HG02852 (cell line): ENCODE results near the gene CCDC33.

Experiments
- ATAC-seq: cut with Tn5 transposase; IDR thresholded peaks from one replicate; pipeline ENCODE4 v1.9.1; 2021; ENCODE audit warnings: mild to moderate bottlenecking, moderate library complexity; ENCODE audit not compliant: unreplicated experiment

Gene CCDC33

DNA sequence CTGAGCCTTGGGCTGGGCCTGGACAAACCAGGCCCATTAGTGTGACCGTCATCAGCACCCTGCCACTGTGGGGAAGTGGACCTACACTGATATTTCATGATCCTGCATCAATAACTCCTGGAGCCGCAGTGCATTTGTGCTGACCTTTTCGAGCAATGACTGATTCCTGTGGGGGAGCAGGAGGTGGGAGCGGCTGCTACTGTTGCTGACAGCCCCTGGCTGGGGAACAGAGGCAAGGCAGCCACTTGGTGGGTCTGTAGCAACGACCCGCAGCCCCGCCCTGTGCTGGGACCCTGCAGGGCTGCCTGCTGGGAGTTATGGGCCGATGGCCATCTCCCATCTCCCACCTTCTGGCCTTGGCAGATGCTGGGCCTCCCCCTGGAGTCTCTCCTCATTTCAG, 42.1 kb downstream of the CCDC33 start:
- ATAC-seq = no peak

DNA sequence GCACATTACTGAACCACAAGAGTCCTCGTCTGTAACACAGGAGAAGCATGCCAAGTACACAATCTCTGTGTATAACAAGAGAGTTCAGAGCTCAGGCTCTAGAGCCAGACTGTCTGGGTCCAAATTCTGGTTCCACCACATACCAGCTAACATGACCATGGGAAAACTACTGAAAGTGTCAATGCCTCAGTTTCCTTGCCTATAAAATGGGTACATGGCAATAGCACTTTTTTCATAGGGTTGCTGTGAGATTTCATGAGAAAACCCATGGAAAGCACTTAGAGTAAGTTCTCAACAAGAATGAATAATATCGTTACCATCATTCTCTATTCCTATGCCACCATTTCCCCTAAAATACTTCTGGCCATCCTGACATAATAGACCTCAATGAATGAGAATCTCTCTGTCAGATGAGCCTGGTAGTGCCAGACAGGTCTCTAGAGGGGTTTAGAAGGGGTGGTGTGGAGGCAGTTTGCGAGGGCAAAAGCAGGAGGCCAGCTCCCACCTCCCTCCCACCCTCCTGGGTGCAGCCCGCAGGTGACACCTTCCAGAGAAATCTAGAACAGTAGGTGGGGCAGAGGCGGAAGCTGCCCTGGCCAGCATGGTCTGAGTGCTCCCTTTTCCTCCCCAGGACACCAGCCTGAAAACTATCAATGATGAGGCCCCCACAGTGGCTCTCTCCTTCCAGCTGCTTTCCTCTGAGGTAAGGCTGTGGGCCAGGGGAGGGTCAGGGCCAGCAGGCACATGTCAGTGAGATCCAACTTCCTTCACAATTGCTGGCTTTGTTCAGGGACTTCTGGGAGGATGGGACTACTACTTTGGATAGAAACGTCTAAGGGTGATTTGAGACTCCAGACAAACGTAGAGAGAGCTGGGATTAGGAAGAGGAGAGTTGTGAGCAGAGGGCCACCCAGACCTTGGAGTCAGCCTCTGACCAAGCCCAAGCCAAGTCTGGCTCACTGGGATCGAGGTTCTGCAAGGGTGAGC, 45.3 kb downstream of the CCDC33 start:
- ATAC-seq = no peak

DNA sequence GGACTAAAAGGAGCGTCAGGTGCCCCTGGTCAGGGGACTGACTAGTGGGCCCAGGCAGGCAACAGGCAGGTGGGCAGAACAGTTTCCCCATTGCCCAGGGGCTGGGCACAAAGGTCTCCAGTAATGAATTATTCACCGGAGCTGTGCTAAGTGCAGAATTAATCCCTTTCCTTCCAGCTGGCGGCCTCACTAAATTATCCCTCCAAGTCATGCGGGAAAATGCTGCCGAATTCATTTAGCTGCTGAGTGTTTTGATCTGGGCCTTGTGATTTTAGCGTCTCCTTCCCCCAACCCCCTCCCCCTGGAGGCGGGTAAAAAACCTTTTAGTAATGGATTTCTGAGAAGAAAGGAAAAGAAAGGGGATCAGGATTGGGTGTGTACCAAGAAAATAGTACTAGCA, 47.2 kb downstream of the CCDC33 start:
- no peak for ATAC-seq

DNA sequence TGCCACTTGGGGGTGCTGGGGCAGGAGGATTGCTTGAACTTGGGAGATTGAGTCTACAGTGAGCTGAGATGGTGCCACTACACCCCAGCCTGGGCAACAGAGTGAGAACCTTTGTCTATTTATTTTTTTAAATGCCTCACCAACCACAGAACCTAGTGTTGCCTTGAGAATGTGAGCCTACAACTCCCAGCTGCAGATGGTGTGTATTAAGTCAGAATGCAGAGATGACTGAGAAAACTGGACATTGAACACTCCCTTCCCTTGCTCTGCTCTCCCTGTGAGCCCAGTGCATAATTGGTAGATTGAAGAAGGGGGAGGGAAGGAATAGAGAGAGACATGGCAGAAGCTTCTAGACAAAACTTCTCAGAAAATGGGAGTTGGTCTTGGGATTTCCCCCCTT, 53.5 kb downstream of the CCDC33 start:
- no peak for ATAC-seq

DNA sequence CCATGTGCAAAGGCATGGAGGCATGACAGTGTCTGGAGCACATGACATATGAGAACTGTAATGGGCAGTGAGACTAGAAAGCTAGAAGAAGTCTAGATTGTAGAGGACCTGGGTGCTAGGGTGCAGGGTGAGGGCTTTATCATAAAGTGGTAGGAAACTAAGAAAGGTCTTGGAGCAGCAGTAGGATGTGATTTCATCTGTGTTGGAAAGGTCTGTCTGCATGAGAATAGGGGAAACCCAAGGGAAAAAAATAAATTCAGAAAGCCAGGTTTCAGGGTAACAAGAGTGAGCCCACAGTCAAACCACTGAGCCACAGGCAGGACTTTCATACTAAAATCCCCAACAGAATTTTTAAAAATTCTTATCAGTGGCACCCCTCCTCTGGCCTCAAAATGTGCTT, 54.5 kb downstream of the CCDC33 start:
- no peak for ATAC-seq

DNA sequence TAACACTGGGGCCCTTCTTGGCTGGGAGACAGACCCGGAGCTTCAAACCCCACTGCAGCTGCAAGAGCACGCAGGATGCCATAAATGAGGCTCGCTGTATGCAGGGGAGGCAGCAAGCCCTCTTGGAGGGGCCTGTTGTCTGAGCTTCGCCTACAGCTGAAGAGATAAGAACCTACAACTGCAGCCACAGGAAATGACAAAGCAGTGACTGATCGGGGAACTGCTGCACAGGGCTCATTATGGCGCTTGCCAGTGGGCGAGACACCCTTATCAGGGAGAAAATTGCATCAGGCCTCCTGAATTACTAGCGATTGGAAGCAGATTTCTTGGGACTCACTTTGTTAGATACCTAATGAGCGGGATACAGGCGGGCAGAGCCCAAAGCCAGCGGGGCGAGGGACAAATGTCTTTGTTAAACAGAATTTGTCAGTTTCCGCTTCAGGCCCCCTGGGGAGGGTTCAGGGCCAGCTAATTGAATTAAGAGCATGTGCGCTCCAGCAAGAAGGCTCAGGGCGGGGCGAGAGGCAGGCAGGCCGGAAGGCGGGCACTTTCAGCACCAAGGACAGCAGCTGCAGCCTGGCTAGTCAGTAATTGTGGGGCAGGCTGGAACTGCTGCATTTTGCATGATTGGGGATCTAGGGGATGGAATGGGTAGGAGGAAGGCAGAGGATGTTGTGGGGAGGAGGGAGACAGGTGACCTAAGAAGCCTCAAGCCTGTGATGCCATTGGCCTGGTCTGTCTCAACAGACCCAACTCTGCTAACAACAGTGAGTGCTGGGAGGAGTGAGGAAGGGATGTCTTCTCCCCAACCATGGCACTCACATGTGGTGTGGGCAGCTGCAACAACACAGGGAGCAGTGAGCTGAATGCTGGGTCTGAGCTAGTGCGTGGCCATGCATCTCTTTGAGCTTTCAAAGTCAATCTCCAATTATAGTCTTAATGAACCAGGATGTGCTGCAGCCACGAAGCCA, 55.3 kb downstream of the CCDC33 start:
- no peak for ATAC-seq

DNA sequence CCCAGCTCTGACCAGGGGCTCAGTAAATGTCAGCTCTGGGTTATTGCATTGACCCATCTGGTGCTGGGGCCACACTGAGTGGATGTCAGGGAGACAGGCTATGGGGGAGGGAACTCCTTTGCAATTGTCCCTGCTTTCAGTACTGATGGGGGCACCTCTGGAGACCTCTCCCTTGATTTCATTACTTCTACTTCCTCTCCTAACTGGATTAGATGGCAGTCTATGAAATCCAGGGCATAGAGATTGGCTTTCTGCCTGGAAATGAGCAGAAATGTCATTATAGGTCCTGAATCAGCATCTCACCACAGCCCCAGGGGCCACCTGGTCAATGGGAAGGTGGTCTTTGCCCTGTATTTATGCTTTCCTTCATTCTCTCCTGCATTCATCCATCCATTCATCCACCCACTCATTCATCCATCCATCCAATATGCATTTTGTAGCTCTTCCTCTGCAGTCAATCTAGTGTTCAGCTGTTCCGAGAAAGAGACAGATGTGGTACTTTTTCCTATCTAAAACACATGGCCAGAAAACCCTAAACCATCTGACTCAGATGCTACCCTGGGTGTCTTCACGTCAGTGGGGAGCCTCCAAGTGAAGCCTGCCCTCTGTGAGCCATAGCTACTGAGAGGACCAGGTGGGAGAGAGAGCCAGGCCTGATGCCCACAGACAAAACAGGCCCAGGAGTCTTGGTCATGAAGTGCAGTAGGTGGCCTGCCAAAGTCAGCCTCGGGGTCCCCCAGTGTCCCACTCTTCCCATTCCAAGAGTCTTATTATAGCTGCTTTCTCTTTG, 57.1 kb downstream of the CCDC33 start:
- ATAC-seq = no peak

DNA sequence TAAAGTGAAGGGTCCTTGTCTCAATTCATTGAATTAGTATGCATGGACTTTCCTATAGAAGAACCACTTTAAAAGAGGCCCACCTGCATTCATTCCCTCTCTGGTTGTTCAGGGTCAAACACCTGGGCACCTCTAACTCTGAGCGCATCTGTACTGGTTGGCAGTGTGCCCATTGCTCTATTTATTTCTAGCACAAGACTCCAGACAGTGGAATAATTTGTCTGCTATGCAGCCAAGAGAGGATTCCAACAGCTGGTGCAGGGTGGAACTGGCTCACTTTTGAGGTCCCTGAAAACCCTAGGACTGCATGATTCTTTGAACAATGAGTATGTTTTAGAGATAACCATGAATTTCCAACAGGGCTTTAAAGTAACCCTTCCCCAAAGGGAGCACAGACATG, 57.9 kb downstream of the CCDC33 start:
- ATAC-seq = no peak

DNA sequence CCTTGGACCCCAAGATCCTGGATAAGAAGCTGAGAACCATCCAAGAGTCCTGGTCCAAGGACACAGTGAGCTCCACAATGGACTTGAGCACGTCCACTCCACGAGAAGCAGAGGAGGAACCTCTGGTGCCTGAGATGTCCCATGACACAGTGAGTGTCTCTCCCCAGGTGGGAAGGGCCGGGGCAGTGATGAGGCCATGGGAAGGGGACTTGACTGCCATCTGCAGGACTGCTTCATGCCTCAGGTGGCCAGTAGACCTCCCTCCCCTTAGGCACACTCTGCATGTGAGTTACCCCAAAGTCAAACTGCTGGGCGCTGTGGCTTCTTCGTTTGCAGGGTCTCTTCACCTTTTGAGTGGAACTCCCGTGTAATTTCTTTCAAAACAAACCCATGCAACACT, 59.7 kb downstream of the CCDC33 start:
- ATAC-seq = no peak

DNA sequence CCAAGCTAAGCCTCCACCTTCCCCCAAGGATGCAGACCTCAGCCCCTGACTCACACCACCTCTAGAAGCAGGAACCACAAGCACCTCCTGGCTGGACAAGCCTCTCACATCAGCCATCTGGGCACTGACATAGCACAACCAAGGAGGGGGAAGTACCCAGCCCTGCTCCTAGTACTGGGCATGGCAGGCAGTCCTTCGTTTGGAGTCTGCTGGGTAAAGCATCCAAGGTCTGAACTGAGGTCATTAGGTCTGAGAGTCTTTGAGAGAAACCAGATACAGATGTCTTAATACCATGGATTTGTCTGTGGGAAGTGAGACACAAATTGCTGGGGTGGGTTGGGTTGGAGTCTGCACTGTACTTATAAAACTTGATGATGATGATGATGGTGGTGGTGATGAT, 61.8 kb downstream of the CCDC33 start:
- ATAC-seq = no peak

DNA sequence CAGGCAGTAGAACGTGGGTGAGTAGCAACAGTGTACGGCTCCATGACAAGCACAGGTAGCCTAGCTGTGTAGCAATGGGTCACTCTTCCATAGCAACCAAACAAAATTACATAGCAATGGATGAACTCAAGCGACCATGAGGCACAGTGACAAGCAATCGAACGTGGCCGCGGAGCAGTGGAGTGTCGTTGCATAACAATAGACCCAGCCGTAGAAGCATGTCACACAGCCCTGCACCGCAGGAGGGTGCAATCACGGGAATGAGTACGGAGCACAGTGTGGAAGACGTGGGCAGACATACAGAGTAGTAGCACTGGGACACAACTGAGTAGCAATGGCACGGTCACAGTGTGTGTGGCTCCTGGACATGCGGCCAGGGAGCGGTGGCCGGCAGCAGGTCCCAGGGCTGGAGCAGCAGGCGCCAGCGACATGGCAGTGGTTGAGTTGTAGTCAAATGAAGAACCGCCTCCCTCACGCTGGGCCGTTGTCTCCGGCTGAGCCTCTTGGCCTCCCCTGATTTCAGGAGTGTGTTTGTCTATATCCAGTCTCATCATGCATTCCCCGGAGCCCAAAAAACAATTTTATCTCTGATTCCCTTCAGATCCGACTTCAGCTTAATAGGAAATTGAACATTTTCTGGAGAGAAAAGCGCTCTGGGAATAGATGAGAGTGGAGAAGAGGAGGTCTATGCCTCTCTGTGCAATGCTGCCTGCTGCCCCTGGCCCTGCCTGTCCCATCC, 64.1 kb downstream of the CCDC33 start:
- ATAC-seq = no peak

DNA sequence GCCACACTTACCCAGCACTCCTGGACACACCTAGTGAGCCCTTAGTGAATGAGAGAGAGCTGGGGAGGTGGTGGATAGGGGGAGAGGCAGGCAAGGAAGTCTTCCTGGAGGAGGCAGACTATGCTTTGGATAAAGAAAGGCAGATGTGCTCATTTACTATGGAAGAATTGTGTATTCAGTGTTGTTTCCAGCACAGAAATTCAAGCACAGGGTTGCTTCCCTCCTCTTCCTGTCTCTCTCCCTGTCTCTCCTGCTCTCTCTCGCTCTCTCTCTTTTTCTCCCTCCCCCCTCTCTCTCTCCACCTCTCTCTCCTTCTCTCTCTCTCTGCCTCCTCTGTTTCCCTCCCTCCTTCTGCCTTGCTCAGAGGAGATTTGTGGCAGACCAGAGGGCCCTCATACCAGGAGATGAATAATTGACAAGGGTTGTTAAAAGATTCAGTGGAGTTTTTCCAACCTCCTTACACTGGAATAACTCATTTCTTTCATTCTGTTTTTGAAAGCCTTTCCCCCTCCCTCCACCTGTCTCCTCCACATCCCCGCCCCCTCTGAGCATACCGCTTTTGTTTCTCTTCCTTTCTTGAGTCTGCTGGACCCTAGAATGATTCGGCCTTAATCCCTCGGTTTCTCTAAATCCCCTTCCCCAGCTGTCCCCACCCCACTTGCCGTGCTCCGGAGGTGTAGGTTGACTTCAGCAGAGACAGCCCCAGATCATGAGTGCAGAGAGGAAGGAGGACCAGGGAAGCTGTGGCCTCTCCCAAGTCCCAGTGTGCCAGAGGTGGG, 65.6 kb downstream of the CCDC33 start:
- no peak for ATAC-seq

DNA sequence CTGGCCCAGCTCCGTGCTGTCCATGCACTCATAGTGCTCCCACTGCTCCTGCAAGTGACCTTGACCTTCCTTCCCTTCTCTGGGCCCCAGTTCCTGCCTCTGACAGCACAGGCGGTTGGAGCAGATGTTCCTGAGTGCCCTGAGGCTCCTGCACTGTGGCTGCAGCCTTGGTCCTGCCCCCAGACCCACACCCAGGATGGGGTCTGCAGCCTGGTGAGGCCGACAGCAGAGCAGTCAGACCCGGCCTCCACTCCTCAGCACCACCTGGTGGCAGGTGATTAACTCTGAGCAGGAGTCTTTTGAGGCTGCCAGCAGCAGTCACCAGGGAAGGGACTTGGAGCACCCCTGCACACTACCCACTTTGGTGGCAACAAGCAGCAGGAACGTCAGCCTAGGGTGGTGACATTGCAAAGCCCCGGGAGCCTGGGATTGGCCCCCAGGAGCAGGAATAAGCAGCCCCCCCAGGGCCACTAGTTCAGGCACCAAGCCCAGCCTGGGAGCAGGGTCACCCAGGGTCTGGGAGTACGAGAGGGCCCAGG, 66.8 kb downstream of the CCDC33 start:
- no peak for ATAC-seq

DNA sequence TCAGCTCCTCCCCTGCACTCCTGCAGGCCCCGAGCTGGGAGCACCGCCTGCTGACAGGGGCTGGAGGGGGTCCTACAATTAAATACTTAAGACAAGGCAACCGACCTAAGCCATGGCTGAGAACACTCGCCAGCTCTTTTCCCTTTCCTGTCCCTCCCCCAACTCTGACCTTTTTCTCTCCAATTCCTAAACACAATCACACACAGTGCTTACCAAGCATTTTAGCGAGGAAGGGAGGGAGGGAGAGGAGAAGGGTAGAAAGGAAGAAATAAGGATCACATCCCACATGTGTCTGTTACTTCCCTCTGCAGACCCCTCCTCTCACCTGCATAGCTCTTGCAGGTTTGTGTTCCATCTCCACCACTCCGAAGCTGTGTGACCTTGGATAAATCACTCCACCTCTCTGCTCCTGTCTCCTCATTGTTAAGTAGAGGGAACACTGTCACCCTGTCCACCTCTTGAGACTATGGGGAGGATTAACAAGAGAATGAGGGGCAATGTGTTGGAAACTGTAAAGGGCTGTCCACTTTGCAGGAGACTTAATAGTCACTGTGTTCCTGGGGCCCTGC, 67.7 kb downstream of the CCDC33 start:
- no peak for ATAC-seq

DNA sequence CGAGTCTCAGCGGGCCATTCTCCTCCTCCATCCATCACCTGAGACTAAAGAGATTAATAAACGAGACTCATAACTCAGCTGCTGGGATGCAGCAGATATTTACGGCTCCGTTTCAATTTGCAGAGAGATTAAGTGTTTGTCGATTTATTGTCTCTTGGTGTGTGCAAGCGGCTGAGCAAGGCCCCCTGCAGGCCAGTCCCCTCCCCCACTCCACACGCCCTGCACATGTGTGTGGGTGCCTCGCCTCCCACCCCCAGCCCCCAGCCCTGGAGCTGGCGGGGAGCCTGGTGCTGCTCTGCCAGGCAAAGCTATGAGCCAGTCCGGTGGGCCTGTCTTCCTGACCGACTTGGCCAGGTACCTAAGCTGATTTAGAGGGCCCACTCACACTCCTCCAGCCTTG, 68.3 kb downstream of the CCDC33 start:
- ATAC-seq = no peak

DNA sequence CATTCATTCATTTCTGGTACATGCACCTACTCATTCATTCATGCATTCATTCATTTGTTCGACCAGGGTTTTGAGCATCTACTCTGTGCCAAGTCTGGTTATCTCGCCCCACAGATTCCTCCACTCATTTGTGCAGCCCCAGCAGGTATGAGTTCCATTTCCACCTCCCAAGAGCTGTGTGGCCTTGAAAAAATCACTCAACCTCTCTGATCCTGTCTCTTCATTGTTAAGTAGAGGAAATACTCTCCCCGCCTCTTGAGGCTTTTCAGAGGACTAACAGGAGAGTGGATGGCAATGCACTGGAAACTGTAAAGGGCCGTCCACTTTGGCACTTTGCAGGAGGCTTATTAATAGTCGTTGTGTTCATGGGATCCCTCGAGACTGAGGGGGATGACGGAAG, 69.6 kb downstream of the CCDC33 start:
- ATAC-seq = no peak

DNA sequence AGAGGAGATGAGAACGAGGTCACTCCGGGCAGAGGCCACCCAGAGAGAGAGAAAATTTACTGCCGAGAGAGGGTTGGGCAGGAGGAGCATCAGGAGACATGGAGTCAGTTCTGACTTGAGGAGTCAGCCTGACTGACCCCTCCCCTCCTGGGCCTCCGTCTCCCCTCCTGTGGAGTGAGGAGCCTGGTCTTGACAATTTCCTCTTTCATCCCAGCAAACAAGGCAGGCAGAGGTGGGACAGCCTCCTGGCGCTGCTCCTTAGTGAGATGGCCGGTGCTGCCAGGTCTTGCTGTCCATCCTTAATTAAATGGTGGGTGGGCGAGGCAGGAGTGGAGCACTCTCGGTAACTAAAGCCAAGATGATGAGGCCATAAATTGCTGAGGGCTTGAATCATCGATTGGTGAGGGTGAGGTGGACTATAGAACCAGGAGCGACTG, 70.7 kb downstream of the CCDC33 start:
- no peak for ATAC-seq
